Ishikawa (cell line): Measurements from ENCODE around the gene PCBD2.

Experiments
- CEBPB ChIP-seq: IDR thresholded peaks from 2 replicates; pipeline ENCODE4 v1.6.1; 2012
- CREB1 ChIP-seq: IDR thresholded peaks from 2 replicates; pipeline ENCODE4 v1.6.1; 2012; ENCODE audit warnings: low read depth
- EGR1 ChIP-seq: IDR thresholded peaks from 2 replicates; pipeline ENCODE4 v1.6.1; 2012
- EP300 ChIP-seq: IDR thresholded peaks from 2 replicates; pipeline ENCODE4 v1.6.1; 2012; ENCODE audit warnings: borderline replicate concordance
- FOXM1 ChIP-seq: IDR thresholded peaks from 2 replicates; pipeline ENCODE4 v1.6.1; 2012; ENCODE audit warnings: low read depth, borderline replicate concordance
- NFIC ChIP-seq: IDR thresholded peaks from 2 replicates; pipeline ENCODE4 v1.6.1; 2012
- RAD21 ChIP-seq: IDR thresholded peaks from 2 replicates; pipeline ENCODE4 v1.6.1; 2012; ENCODE audit warnings: low read depth
- REST ChIP-seq: IDR thresholded peaks from 2 replicates; pipeline ENCODE4 v1.6.1; 2012; ENCODE audit warnings: low read depth, mild to moderate bottlenecking
- TAF1 ChIP-seq: IDR thresholded peaks from 2 replicates; pipeline ENCODE4 v1.6.1; 2012; ENCODE audit warnings: low read depth, mild to moderate bottlenecking
- TCF12 ChIP-seq: IDR thresholded peaks from 2 replicates; pipeline ENCODE4 v1.6.1; 2012; ENCODE audit warnings: low read depth
- TEAD4 ChIP-seq: IDR thresholded peaks from 2 replicates; pipeline ENCODE4 v1.6.1; 2012
- USF1 ChIP-seq: IDR thresholded peaks from 2 replicates; pipeline ENCODE4 v1.6.1; 2012
- YY1 ChIP-seq: IDR thresholded peaks from 2 replicates; pipeline ENCODE4 v1.6.1; 2012; ENCODE audit warnings: low read depth
- ZBTB7A ChIP-seq: IDR thresholded peaks from 2 replicates; pipeline ENCODE4 v1.6.1; 2012; ENCODE audit warnings: low read depth
- TF ChIP-seq, protein P1 (sequence below): IDR thresholded peaks from 2 replicates; pipeline ENCODE4 v1.6.1; 2012

The PCBD2 gene

GRCh38 chr5:134913254-134913653, 8.3 kb downstream of the PCBD2 start:
- TF ChIP-seq TCF12 (no peak), CREB1 (no peak), YY1 (no peak)

- TF ChIP-seq CEBPB (no peak), CREB1 (no peak), USF1 (no peak), REST (no peak), ZBTB7A (no peak), TCF12 (no peak), TAF1 (no peak), EGR1 (no peak), FOXM1 (no peak), YY1 (no peak), RAD21 (no peak), NFIC (no peak), TEAD4 (no peak), EP300 (no peak)
- TF ChIP-seq, protein P1, sequence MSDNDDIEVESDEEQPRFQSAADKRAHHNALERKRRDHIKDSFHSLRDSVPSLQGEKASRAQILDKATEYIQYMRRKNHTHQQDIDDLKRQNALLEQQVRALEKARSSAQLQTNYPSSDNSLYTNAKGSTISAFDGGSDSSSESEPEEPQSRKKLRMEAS = no peak
Measured at GRCh38 chr5:134913795-134914194, 8.9 kb downstream of the PCBD2 start.

DNA sequence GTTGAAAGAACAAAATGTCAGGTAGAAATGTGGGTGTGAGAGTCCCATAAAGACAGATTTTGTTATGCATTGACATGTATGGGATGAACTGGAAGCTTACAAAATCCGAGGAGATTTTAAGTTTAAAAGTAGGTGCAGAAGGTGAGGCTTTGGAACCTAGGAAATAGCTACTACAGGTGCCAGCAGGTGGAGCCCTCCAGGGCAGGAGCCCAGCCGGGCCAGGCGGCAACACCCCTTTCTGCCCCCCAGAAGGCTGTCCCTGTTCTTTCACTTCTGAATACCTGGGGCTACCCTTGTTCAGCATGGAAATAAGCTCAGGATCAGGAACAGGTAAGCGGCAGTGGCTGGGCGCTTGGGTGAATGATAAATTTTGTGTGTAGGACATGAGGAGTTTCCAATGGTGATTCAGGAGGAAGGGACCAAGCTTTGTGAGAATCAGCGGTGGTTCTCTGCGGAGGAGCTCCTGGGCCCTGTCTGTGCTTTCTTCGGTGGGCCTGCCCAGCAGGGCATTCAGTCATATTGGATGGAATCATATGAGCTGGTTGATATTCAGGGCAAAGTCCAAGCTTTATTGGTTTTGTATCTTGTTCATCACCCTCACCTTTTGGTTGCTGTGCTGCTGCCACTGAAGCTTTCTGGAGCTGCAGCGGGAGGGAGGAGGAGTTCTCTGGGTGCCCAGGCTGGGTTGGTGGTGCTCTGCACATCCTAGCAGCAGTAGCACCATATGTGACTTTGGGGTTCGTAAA, 12.3 kb downstream of the PCBD2 start:
- TF ChIP-seq TCF12 = no peak
- no peak for TF ChIP-seq YY1
- TF ChIP-seq ZBTB7A = no peak
- TF ChIP-seq, protein P1 = no peak
- TF ChIP-seq USF1 = no peak
- TF ChIP-seq FOXM1 = no peak
- no peak for TF ChIP-seq EP300
- no peak for TF ChIP-seq EGR1
- no peak for TF ChIP-seq RAD21
- TF ChIP-seq CREB1 = no peak
- no peak for TF ChIP-seq TAF1
- no peak for TF ChIP-seq TEAD4
- no peak for TF ChIP-seq REST
- no peak for TF ChIP-seq CEBPB
- no peak for TF ChIP-seq NFIC

DNA sequence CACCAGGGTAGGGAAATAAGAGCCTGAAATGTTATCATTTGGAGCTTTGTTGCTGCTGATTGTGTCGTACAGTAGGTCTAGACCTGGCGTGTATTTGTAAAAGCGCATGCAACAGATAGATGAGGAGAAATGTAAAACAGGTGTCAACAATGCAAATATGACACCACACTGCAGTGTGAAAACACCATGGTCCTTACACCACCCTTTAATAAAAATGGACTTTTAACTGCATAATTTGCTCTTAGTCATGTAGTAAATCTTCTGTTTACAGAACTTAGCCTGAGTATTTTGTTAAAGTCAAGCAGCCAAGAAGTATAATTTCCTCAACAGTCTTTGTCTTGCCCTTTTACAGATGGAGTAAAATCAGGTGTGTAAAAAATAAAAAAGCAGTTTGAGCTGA, 13.9 kb downstream of the PCBD2 start:
- no peak for TF ChIP-seq USF1
- TF ChIP-seq CEBPB = no peak
- TF ChIP-seq TAF1 = no peak
- TF ChIP-seq EGR1 = no peak
- no peak for TF ChIP-seq ZBTB7A
- TF ChIP-seq EP300 = no peak
- no peak for TF ChIP-seq FOXM1
- no peak for TF ChIP-seq TEAD4
- no peak for TF ChIP-seq CREB1
- no peak for TF ChIP-seq YY1
- no peak for TF ChIP-seq NFIC
- TF ChIP-seq REST = no peak
- TF ChIP-seq, protein P1 = no peak
